ENCODE data around the gene C1QTNF12. TPM values are rescaled to one million over a fixed set of nuclear protein-coding genes. Genes with fewer than 3 reads are reported as not detected.

C1QTNF12 gene
- total and polyA plus RNA-seq, 2 donors (not counting 3 experiments of a cell fraction or from before 2014, with no cell fraction given), result 1.0 to 1.9 TPM

- no peak overlapping the region for H3K4me3 ChIP-seq (replicated peaks in 1 of 3; ENCODE audit: insufficient read depth in 1 of 3, low read depth in 1 of 3, low read length in 3 of 3)
Measured at GRCh38 chr1:1285611-1286311, 39.2 kb upstream of the C1QTNF12 start.

GRCh38 chr1:1285102-1285571, 38.6 kb upstream of the C1QTNF12 start:
- H3K9ac ChIP-seq (replicated peaks; ENCODE audit: extremely low read depth, insufficient read depth, low read length), result no peak overlapping the region
- H2AFZ ChIP-seq (ENCODE audit: low read depth, low read length), result no peak overlapping the region
- CTCF ChIA-PET, result interaction anchor here (2.8 kb wide), 1 partner anchor 163 kb away, joined by 7 read pairs; no protein-coding TSS in a partner anchor
- intact Hi-C loops (cut with micrococcal nuclease), result no loop called here
- no TSS peak for BruUV-seq (replicated peaks)
- H3K27me3 ChIP-seq (ENCODE audit: control insufficient read depth in 2 of 2, insufficient read depth in 2 of 2, low read length in 2 of 2), result no peaks in the 10 kb centered on the region
- dilution Hi-C loops (cut with MboI; ENCODE audit: extremely low pct_ligation_motif_present, low sequenced_read_pairs), result no loop called here
- no peaks in the 10 kb centered on the region for H3K79me2 ChIP-seq (ENCODE audit: control insufficient read depth, insufficient read depth, low read length)
- H3K4me3 ChIP-seq (replicated peaks in 1 of 3; ENCODE audit: insufficient read depth in 1 of 3, low read depth in 1 of 3, low read length in 3 of 3), result no peak overlapping the region
- POLR2A ChIA-PET, result no interaction called here
- H3K4me2 ChIP-seq (ENCODE audit: insufficient read depth, low read length), result no peak overlapping the region
- H3K9me1 ChIP-seq (replicated peaks; ENCODE audit: control insufficient read depth, extremely low read depth, insufficient read depth, low read length), result no peaks in the 10 kb centered on the region
- no peak overlapping the region for H3K27ac ChIP-seq (ENCODE audit: insufficient read depth, low read depth, low read length)
- H3K9me3 ChIP-seq (replicated peaks; ENCODE audit: control insufficient read depth, insufficient read depth, low read length), result no peaks in the 10 kb centered on the region
- H4K20me1 ChIP-seq (replicated peaks; ENCODE audit: control insufficient read depth, extremely low read depth, insufficient read depth, low read length), result no peaks in the 10 kb centered on the region
- FAIRE-seq, result no peak
- no peaks in the 10 kb centered on the region for H3K36me3 ChIP-seq (ENCODE audit: control insufficient read depth in 2 of 2, extremely low read depth in 1 of 2, insufficient read depth in 2 of 2, low read length in 2 of 2)
- no peak for DNase-seq (ENCODE audit: low read depth, low spot score)
- peaks cover 2% of the 10 kb centered on the region for H3K4me1 ChIP-seq (ENCODE audit: control insufficient read depth, extremely low read depth, insufficient read depth, low read length)
- TF ChIP-seq JUN (IDR thresholded peaks at IDR 0.05; ENCODE audit: borderline replicate concordance, insufficient read depth, insufficient read length, low read depth) (no peak), MAX (IDR thresholded peaks at IDR 0.05; ENCODE audit: insufficient read depth, insufficient read length) (no peak), POLR2A (IDR thresholded peaks at IDR 0.05; ENCODE audit: low read depth, low read length) (no peak), GATA2 (IDR thresholded peaks at IDR 0.05; ENCODE audit: insufficient read depth, insufficient read length, low read depth, low read length) (no peak), FOS (IDR thresholded peaks at IDR 0.05; ENCODE audit: borderline replicate concordance, insufficient read depth, low read length) (no peak), MYC (IDR thresholded peaks at IDR 0.05; ENCODE audit: low read depth, low read length) (no peak), CTCF (IDR thresholded peaks at IDR 0.05; ENCODE audit: extremely low read depth in 1 of 2, insufficient read depth in 1 of 2, low read depth in 1 of 2, low read length in 2 of 2) (no peak), EZH2 (IDR thresholded peaks at IDR 0.05; ENCODE audit: borderline replicate concordance, low read depth, low read length, severe bottlenecking) (no peak), POLR2AphosphoS5 (IDR thresholded peaks at IDR 0.05; ENCODE audit: insufficient read depth, low read depth, low read length) (no peak)

More at GRCh38 chr1:1285611-1286311, 39.2 kb upstream of the C1QTNF12 start:
- DNase-seq (ENCODE audit: low read depth, low spot score) (no peak), FAIRE-seq (no peak)
- Histone ChIP-seq H2AFZ (ENCODE audit: low read depth, low read length) (no peak overlapping the region), H3K9me1 (replicated peaks; ENCODE audit: control insufficient read depth, extremely low read depth, insufficient read depth, low read length) (no peaks in the 10 kb centered on the region), H3K9ac (replicated peaks; ENCODE audit: extremely low read depth, insufficient read depth, low read length) (no peak overlapping the region), H3K4me2 (ENCODE audit: insufficient read depth, low read length) (no peak overlapping the region), H3K4me1 (ENCODE audit: control insufficient read depth, extremely low read depth, insufficient read depth, low read length) (peaks cover 2% of the 10 kb centered on the region), H3K27me3 (ENCODE audit: control insufficient read depth in 2 of 2, insufficient read depth in 2 of 2, low read length in 2 of 2) (no peaks in the 10 kb centered on the region), H3K27ac (ENCODE audit: insufficient read depth, low read depth, low read length) (no peak overlapping the region), H4K20me1 (replicated peaks; ENCODE audit: control insufficient read depth, extremely low read depth, insufficient read depth, low read length) (no peaks in the 10 kb centered on the region), H3K79me2 (ENCODE audit: control insufficient read depth, insufficient read depth, low read length) (no peaks in the 10 kb centered on the region), H3K36me3 (ENCODE audit: control insufficient read depth in 2 of 2, extremely low read depth in 1 of 2, insufficient read depth in 2 of 2, low read length in 2 of 2) (no peaks in the 10 kb centered on the region), H3K9me3 (replicated peaks; ENCODE audit: control insufficient read depth, insufficient read depth, low read length) (no peaks in the 10 kb centered on the region)
- dilution Hi-C loops (cut with MboI; ENCODE audit: extremely low pct_ligation_motif_present, low sequenced_read_pairs) (no loop called here), intact Hi-C loops (cut with micrococcal nuclease) (no loop called here)
- no TSS peak for BruUV-seq (replicated peaks)
- TF ChIP-seq MYC (IDR thresholded peaks at IDR 0.05; ENCODE audit: low read depth, low read length) (no peak), POLR2AphosphoS5 (IDR thresholded peaks at IDR 0.05; ENCODE audit: insufficient read depth, low read depth, low read length) (no peak), POLR2A (IDR thresholded peaks at IDR 0.05; ENCODE audit: low read depth, low read length) (no peak), GATA2 (IDR thresholded peaks at IDR 0.05; ENCODE audit: insufficient read depth, insufficient read length, low read depth, low read length) (no peak), MAX (IDR thresholded peaks at IDR 0.05; ENCODE audit: insufficient read depth, insufficient read length) (no peak), FOS (IDR thresholded peaks at IDR 0.05; ENCODE audit: borderline replicate concordance, insufficient read depth, low read length) (no peak), EZH2 (IDR thresholded peaks at IDR 0.05; ENCODE audit: borderline replicate concordance, low read depth, low read length, severe bottlenecking) (no peak)
- ChIA-PET POLR2A (no interaction called here), CTCF (interaction anchor here (1.9 to 2.8 kb wide), 2 partner anchors 163 to 164 kb away, joined by 7 to 12 read pairs; no protein-coding TSS in a partner anchor)
